H1 (cell line): ENCODE results near the gene HHIP. TPM values are rescaled to one million over a fixed set of nuclear protein-coding genes. Genes with fewer than 3 reads are reported as not detected.

Experiments used
- SP2 ChIP-seq: IDR thresholded peaks from 2 replicates; pipeline ENCODE4 v1.6.1; 2012; ENCODE audit warnings: mild to moderate bottlenecking, low read length, inconsistent platforms
- polyA plus RNA-seq, 7 experiments: library from polyadenylated mRNA; depleted of rRNA in 3 of 7; stranded (reverse) in 5 of 7; unstranded in 2 of 7; fragments of >200 nt in 5 of 7; fragments of 200-250 nt in 2 of 7; gene quantifications; 1 replicate in 5 of 7; 2 replicates in 1 of 7; 4 replicates in 1 of 7; pipeline versions ENCODE4 v1.2.1 to v1.2.3, GENCODE V29; 2011 to 2013; ENCODE audit warnings: missing spikeins in 2 of 7, mixed read lengths in 2 of 7
- total RNA-seq: library from RNA; stranded (reverse); fragmentation: NEBNext Ultra II Directional; extraction: Animal tissue kit (Norgen Biotek cat#: 25700); gene quantifications from 2 replicates; pipeline ENCODE4 v1.2.1, GENCODE V29; 2021

HHIP gene
- total and polyA plus RNA-seq, 2 of the 8 experiments (the other 6 are each of a cell fraction or from before 2014, with no cell fraction given) = 0.05 to 1.3 TPM

DNA sequence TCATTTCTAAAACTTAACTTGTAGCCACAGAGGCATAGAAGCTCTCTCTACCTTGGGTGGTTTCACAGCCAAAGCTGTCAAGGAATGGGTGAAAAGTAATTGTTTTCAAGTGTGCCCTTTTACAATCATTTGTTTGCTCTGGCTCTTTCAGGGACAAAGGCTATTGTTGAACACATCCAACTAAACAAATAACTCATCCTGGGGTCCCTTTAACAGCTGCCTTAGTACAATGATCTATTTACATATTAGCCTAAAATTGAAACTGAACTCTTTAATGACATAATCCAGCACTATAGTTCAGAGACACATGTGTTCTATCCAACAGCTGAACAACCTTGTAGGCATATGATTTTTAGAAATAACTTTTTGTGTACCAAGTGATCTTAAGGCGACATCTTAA is 3.7 kb downstream of the HHIP start (continued):
- no peak for TF ChIP-seq SP2
